Stomach smooth muscle (tissue), 2 donors: ENCODE data around the gene SHISA9.

ENCODE experiments used
- H3K27ac ChIP-seq: one replicate; pipeline ENCODE4 v1.7.0; 2013; ENCODE audit warnings: mild to moderate bottlenecking, low read length, inconsistent platforms
- H3K27me3 ChIP-seq, 2 donors: one replicate each; pipeline ENCODE4 v1.7.0; 2013; ENCODE audit warnings: low read length in 2 of 2; ENCODE audit not compliant: insufficient read depth in 2 of 2, control insufficient read depth in 1 of 2
- H3K36me3 ChIP-seq, 2 donors: one replicate each; pipeline ENCODE4 v1.7.0; 2013; ENCODE audit warnings: low read length in 2 of 2; ENCODE audit not compliant: control insufficient read depth in 2 of 2, insufficient read depth in 2 of 2
- H3K4me1 ChIP-seq: one replicate; pipeline ENCODE4 v1.7.0; 2013; ENCODE audit warnings: low read length; ENCODE audit not compliant: control insufficient read depth, insufficient read depth
- H3K4me3 ChIP-seq, 2 donors: one replicate each; pipeline ENCODE4 v1.7.0; 2013; ENCODE audit warnings: low read length in 2 of 2
- H3K9ac ChIP-seq, 2 donors: one replicate each; pipeline ENCODE4 v1.7.0; 2013; ENCODE audit warnings: low read length in 2 of 2, mild to moderate bottlenecking in 1 of 2
- H3K9me3 ChIP-seq, 2 donors: one replicate each; pipeline ENCODE4 v1.7.0; 2013; ENCODE audit warnings: low read length in 2 of 2; ENCODE audit not compliant: control insufficient read depth in 2 of 2
- donor health status: healthy.
- donor health status: Pancreatic carcinoma.

SHISA9 gene

GRCh38 chr16:12976496-12976895, 75.1 kb downstream of the SHISA9 start:
- peaks cover 2 to 6% of the 10 kb centered on the region in 2 donors for H3K9me3 ChIP-seq
- no peaks in the 10 kb centered on the region for H3K4me1 ChIP-seq
- no peak overlapping the region for H3K4me3 ChIP-seq
- no peaks in the 10 kb centered on the region for H3K36me3 ChIP-seq
- H3K27me3 ChIP-seq = peaks cover 0 to 3% of the 10 kb centered on the region in 2 donors
- no peak overlapping the region for H3K27ac ChIP-seq
- H3K9ac ChIP-seq = no peak overlapping the region

GRCh38 chr16:12976936-12977335, 75.5 kb downstream of the SHISA9 start:
- H3K27me3 ChIP-seq = peaks cover 0 to 3% of the 10 kb centered on the region in 2 donors
- no peak overlapping the region for H3K4me3 ChIP-seq
- H3K4me1 ChIP-seq = no peaks in the 10 kb centered on the region
- H3K9ac ChIP-seq = no peak overlapping the region
- peaks cover 2 to 6% of the 10 kb centered on the region in 2 donors for H3K9me3 ChIP-seq
- no peaks in the 10 kb centered on the region for H3K36me3 ChIP-seq
- H3K27ac ChIP-seq = no peak overlapping the region

GRCh38 chr16:12985516-12985915, 84.1 kb downstream of the SHISA9 start:
- H3K27me3 ChIP-seq = no peaks in the 10 kb centered on the region
- H3K27ac ChIP-seq = no peak overlapping the region
- no peaks in the 10 kb centered on the region for H3K36me3 ChIP-seq
- peaks cover 6% of the 10 kb centered on the region in 2 donors for H3K9me3 ChIP-seq
- H3K4me3 ChIP-seq = no peak overlapping the region
- no peak overlapping the region for H3K9ac ChIP-seq
- H3K4me1 ChIP-seq = no peaks in the 10 kb centered on the region

- H3K4me1 ChIP-seq = no peaks in the 10 kb centered on the region
- H3K27me3 ChIP-seq = no peaks in the 10 kb centered on the region
- no peaks in the 10 kb centered on the region for H3K36me3 ChIP-seq
- no peak overlapping the region for H3K27ac ChIP-seq
- H3K9me3 ChIP-seq = no peaks in the 10 kb centered on the region
- H3K4me3 ChIP-seq = no peak overlapping the region
- no peak overlapping the region for H3K9ac ChIP-seq
Observed at GRCh38 chr16:12988071-12988470, 86.7 kb downstream of the SHISA9 start.

GRCh38 chr16:12992066-12992465, 90.7 kb downstream of the SHISA9 start:
- Histone ChIP-seq H3K27me3 (no peaks in the 10 kb centered on the region), H3K4me3 (no peak overlapping the region), H3K9ac (no peak overlapping the region), H3K27ac (no peak overlapping the region), H3K9me3 (peaks cover 0 to 2% of the 10 kb centered on the region in 2 donors), H3K4me1 (no peaks in the 10 kb centered on the region), H3K36me3 (no peaks in the 10 kb centered on the region)

GRCh38 chr16:12994402-12994801, 93.0 kb downstream of the SHISA9 start:
- H3K4me3 ChIP-seq = no peak overlapping the region
- H3K27me3 ChIP-seq = peaks cover 1 to 2% of the 10 kb centered on the region in 2 donors
- H3K9ac ChIP-seq = no peak overlapping the region
- H3K27ac ChIP-seq = no peak overlapping the region
- H3K9me3 ChIP-seq = peaks cover 0 to 2% of the 10 kb centered on the region in 2 donors
- no peaks in the 10 kb centered on the region for H3K4me1 ChIP-seq
- H3K36me3 ChIP-seq = no peaks in the 10 kb centered on the region

- no peak overlapping the region for H3K9ac ChIP-seq
- no peaks in the 10 kb centered on the region for H3K4me1 ChIP-seq
- peaks cover 0 to 2% of the 10 kb centered on the region in 2 donors for H3K9me3 ChIP-seq
- H3K4me3 ChIP-seq = no peak overlapping the region
- peaks cover 3 to 4% of the 10 kb centered on the region in 2 donors for H3K27me3 ChIP-seq
- no peak overlapping the region for H3K27ac ChIP-seq
- no peaks in the 10 kb centered on the region for H3K36me3 ChIP-seq
Observed at GRCh38 chr16:12995721-12996372, 94.4 kb downstream of the SHISA9 start.

- H3K4me1 ChIP-seq = no peaks in the 10 kb centered on the region
- H3K27ac ChIP-seq = no peak overlapping the region
- H3K9me3 ChIP-seq = peaks cover 0 to 2% of the 10 kb centered on the region in 2 donors
- no peaks in the 10 kb centered on the region for H3K36me3 ChIP-seq
- no peak overlapping the region for H3K4me3 ChIP-seq
- peaks cover 3 to 4% of the 10 kb centered on the region in 2 donors for H3K27me3 ChIP-seq
- no peak overlapping the region for H3K9ac ChIP-seq
Observed at GRCh38 chr16:12998361-12999085, 97.1 kb downstream of the SHISA9 start.

- Histone ChIP-seq H3K4me1 (no peaks in the 10 kb centered on the region), H3K27me3 (peaks cover 4 to 6% of the 10 kb centered on the region in 2 donors), H3K36me3 (no peaks in the 10 kb centered on the region), H3K9ac (no peak overlapping the region), H3K4me3 (no peak overlapping the region), H3K9me3 (peaks cover 0 to under 1% of the 10 kb centered on the region in 2 donors), H3K27ac (no peak overlapping the region)
Observed at GRCh38 chr16:12999368-12999767, 98.0 kb downstream of the SHISA9 start.

- Histone ChIP-seq H3K4me1 (no peaks in the 10 kb centered on the region), H3K27me3 (peaks cover 0 to 2% of the 10 kb centered on the region in 2 donors), H3K36me3 (no peaks in the 10 kb centered on the region), H3K9me3 (peaks cover 0 to 3% of the 10 kb centered on the region in 2 donors), H3K27ac (no peak overlapping the region), H3K4me3 (no peak overlapping the region), H3K9ac (no peak overlapping the region)
Observed at GRCh38 chr16:13005721-13006247, 104.4 kb downstream of the SHISA9 start.

- no peak overlapping the region for H3K27ac ChIP-seq
Observed at GRCh38 chr16:13012601-13013000, 111.2 kb downstream of the SHISA9 start.

More at GRCh38 chr16:13012601-13013000, 111.2 kb downstream of the SHISA9 start:
- no peak overlapping the region for H3K4me3 ChIP-seq
- H3K9ac ChIP-seq = no peak overlapping the region
- no peaks in the 10 kb centered on the region for H3K36me3 ChIP-seq
- H3K4me1 ChIP-seq = no peaks in the 10 kb centered on the region
- no peaks in the 10 kb centered on the region for H3K27me3 ChIP-seq
- peaks cover 0 to 3% of the 10 kb centered on the region in 2 donors for H3K9me3 ChIP-seq
